GM06990 (cell line): ENCODE data around the gene EVI5.

Experiments used
- DNase-seq: peaks from one replicate; pipeline ENCODE4 v3.0.0-alpha.2; 2011; ENCODE audit not compliant: insufficient read length; ENCODE audit errors: extremely low read depth
- H3K27me3 ChIP-seq: replicated peaks from 2 replicates; pipeline ENCODE4 v1.6.0; 2011; ENCODE audit warnings: low read length; ENCODE audit not compliant: control insufficient read depth, insufficient read depth
- H3K36me3 ChIP-seq: 2 replicates; pipeline ENCODE4 v1.5.1; 2011; ENCODE audit warnings: low read length; ENCODE audit not compliant: control insufficient read depth, insufficient read depth
- H3K4me3 ChIP-seq: replicated peaks from 2 replicates; pipeline ENCODE4 v1.5.1; 2011; ENCODE audit warnings: low read depth, mild to moderate bottlenecking, control low read depth, low read length
- CTCF ChIP-seq: IDR thresholded peaks from 2 replicates; pipeline ENCODE4 v1.5.1; 2011; ENCODE audit warnings: low read length, control low read depth, mild to moderate bottlenecking, inconsistent platforms; ENCODE audit not compliant: insufficient read depth, poor library complexity, severe bottlenecking

The EVI5 gene

GRCh38 chr1:92495392-92496063 lies 289.4 kb downstream of the EVI5 start:
- TF ChIP-seq CTCF, result no peak
- no peak for DNase-seq

GRCh38 chr1:92494485-92495141 lies 290.3 kb downstream of the EVI5 start:
- DNase-seq, result no peak
- Histone ChIP-seq H3K4me3 (no peak overlapping the region), H3K27me3 (no peaks in the 10 kb centered on the region), H3K36me3 (no peaks in the 10 kb centered on the region)
- no peak for TF ChIP-seq CTCF

More at GRCh38 chr1:92495392-92496063, 289.4 kb downstream of the EVI5 start:
- H3K27me3 ChIP-seq, result no peaks in the 10 kb centered on the region
- H3K36me3 ChIP-seq, result no peaks in the 10 kb centered on the region
- H3K4me3 ChIP-seq, result no peak overlapping the region

- DNase-seq, result no peak
- no peaks in the 10 kb centered on the region for H3K27me3 ChIP-seq
- TF ChIP-seq CTCF, result no peak
- H3K4me3 ChIP-seq, result no peak overlapping the region
- no peaks in the 10 kb centered on the region for H3K36me3 ChIP-seq
Measured at GRCh38 chr1:92493139-92493538, 291.8 kb downstream of the EVI5 start.

GRCh38 chr1:92488832-92489231 lies 296.1 kb downstream of the EVI5 start:
- TF ChIP-seq CTCF, result no peak
- H3K27me3 ChIP-seq, result no peaks in the 10 kb centered on the region
- DNase-seq, result no peak
- H3K36me3 ChIP-seq, result no peaks in the 10 kb centered on the region
- H3K4me3 ChIP-seq, result no peak overlapping the region

GRCh38 chr1:92488416-92488815 lies 296.5 kb downstream of the EVI5 start:
- TF ChIP-seq CTCF, result no peak
- DNase-seq, result no peak

More at GRCh38 chr1:92488416-92488815, 296.5 kb downstream of the EVI5 start:
- Histone ChIP-seq H3K36me3 (no peaks in the 10 kb centered on the region), H3K4me3 (no peak overlapping the region), H3K27me3 (no peaks in the 10 kb centered on the region)
